ENCODE data around the gene CYTH1. TPM values are rescaled to one million over a fixed set of nuclear protein-coding genes. Genes with fewer than 3 reads are reported as not detected.

Gene CYTH1
- total RNA-seq, 1 experiment from 2014 or later, result 9.7 TPM

GRCh38 chr17:78712043-78712442, 70.0 kb downstream of the CYTH1 start:
- no peak for DNase-seq
- Histone ChIP-seq H3K18ac (ENCODE audit: insufficient read length, low read depth, low read length) (no peak overlapping the region), H2BK12ac (ENCODE audit: insufficient read length, low read depth, low read length) (no peak overlapping the region), H4K20me1 (ENCODE audit: control insufficient read depth, insufficient read depth, insufficient read length) (no peaks in the 10 kb centered on the region), H4K8ac (replicated peaks; ENCODE audit: insufficient read length, low read depth, low read length) (no peak overlapping the region), H3K27ac (ENCODE audit: insufficient read length, low read depth, low read length) (no peak overlapping the region), H3K79me1 (ENCODE audit: insufficient read depth, low read depth, low read length, poor library complexity, severe bottlenecking) (no peaks in the 10 kb centered on the region), H2AK5ac (ENCODE audit: insufficient read length, low read length) (no peak overlapping the region), H3K56ac (ENCODE audit: insufficient read length, low read depth, low read length) (no peak overlapping the region), H4K5ac (ENCODE audit: insufficient read length, low read depth, low read length) (no peak overlapping the region), H3K27me3 (ENCODE audit: insufficient read depth, low read length) (no peaks in the 10 kb centered on the region), H3T11ph (ENCODE audit: low read length) (no peak overlapping the region), H3K79me2 (ENCODE audit: insufficient read depth, low read length) (no peaks in the 10 kb centered on the region), H2AFZ (ENCODE audit: low read length) (no peak overlapping the region), H2BK15ac (ENCODE audit: low read depth, low read length) (no peak overlapping the region), H3K4me1 (ENCODE audit: insufficient read depth, low read length) (no peaks in the 10 kb centered on the region; the same call in 1 of the 2 replicates), H3K4ac (ENCODE audit: low read depth, low read length) (no peak overlapping the region), H2BK5ac (ENCODE audit: insufficient read length, low read length) (no peak overlapping the region), H2BK120ac (ENCODE audit: low read depth, low read length, poor library complexity, severe bottlenecking) (no peak overlapping the region), H3K9me3 (ENCODE audit: control insufficient read depth, low read depth, low read length) (no peaks in the 10 kb centered on the region), H2BK20ac (ENCODE audit: low read depth, low read length, poor library complexity, severe bottlenecking) (no peak overlapping the region), H3K9ac (ENCODE audit: extremely low read depth, insufficient read length, low read length) (no peak overlapping the region), H3K23me2 (ENCODE audit: insufficient read length, low read depth, low read length, poor library complexity, severe bottlenecking) (no peaks in the 10 kb centered on the region), H3K14ac (ENCODE audit: insufficient read depth, low read length) (no peak overlapping the region), H3K4me2 (ENCODE audit: insufficient read depth, insufficient read length, low read length) (no peak overlapping the region), H4K91ac (ENCODE audit: insufficient read length, low read depth, low read length) (no peak overlapping the region), H3K23ac (ENCODE audit: insufficient read length, low read depth, low read length) (no peak overlapping the region)
- no peaks in the 10 kb centered on the region; a peak in 1 of 5 replicates for H3K9me3 Mint-ChIP-seq
- TF ChIP-seq, protein P1, sequence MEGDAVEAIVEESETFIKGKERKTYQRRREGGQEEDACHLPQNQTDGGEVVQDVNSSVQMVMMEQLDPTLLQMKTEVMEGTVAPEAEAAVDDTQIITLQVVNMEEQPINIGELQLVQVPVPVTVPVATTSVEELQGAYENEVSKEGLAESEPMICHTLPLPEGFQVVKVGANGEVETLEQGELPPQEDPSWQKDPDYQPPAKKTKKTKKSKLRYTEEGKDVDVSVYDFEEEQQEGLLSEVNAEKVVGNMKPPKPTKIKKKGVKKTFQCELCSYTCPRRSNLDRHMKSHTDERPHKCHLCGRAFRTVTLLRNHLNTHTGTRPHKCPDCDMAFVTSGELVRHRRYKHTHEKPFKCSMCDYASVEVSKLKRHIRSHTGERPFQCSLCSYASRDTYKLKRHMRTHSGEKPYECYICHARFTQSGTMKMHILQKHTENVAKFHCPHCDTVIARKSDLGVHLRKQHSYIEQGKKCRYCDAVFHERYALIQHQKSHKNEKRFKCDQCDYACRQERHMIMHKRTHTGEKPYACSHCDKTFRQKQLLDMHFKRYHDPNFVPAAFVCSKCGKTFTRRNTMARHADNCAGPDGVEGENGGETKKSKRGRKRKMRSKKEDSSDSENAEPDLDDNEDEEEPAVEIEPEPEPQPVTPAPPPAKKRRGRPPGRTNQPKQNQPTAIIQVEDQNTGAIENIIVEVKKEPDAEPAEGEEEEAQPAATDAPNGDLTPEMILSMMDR (conservative IDR thresholded peaks at IDR 0.05), result no peak
- H3K27me3 Mint-ChIP-seq (ENCODE audit: low read depth), result 0 out of 2 replicates have a peak, but pooled peaks cover 2% of the 10 kb centered on the region
- peaks cover 13 to 21% of the 10 kb centered on the region in 2 experiments for H3K4me1 Mint-ChIP-seq
- H3K27ac Mint-ChIP-seq, result no peak overlapping the region
- no peak overlapping the region for H3K4me3 Mint-ChIP-seq
- WGBS (ENCODE audit: extremely low coverage, insufficient read length, low lambda C conversion rate), result no CpG with 5 or more reads among the region's 2 CpGs
- no peaks in the 10 kb centered on the region for H3K36me3 Mint-ChIP-seq (ENCODE audit: insufficient read depth in 1 of 3, low read depth in 3 of 3)
